ENCODE results near the gene KRT81. TPM values are rescaled to one million over a fixed set of nuclear protein-coding genes. Genes with fewer than 3 reads are reported as not detected.

The KRT81 gene
- total and polyA plus RNA-seq, 2 of the 4 experiments (the other 2 are of a cell fraction): under 0.01 to 0.05 TPM

- no peak overlapping the region for H4K8ac ChIP-seq (ENCODE audit: low read depth in 2 of 2, low read length in 2 of 2)
- no peak overlapping the region for H3K56ac ChIP-seq (ENCODE audit: extremely low read depth, insufficient read depth, low read length)
- no peak overlapping the region for H4K5ac ChIP-seq (ENCODE audit: low read depth, low read length)
- H3K4me3 ChIP-seq (ENCODE audit: insufficient read depth, low read depth, low read length): no peak overlapping the region
- no peaks in the 10 kb centered on the region for H3K9me3 ChIP-seq (ENCODE audit: control insufficient read depth, insufficient read depth, low read length)
- no peak overlapping the region for H3K4ac ChIP-seq (ENCODE audit: low read depth, low read length)
- no peak for DNase-seq
- no peak overlapping the region for H2BK120ac ChIP-seq (ENCODE audit: low read depth, low read length)
- H2BK15ac ChIP-seq (ENCODE audit: low read depth, low read length): no peak overlapping the region
- H2AFZ ChIP-seq (replicated peaks; ENCODE audit: low read length, poor library complexity): no peak overlapping the region
- intact Hi-C loops (cut with micrococcal nuclease): no loop called here
- in situ Hi-C loops (cut with MboI; ENCODE audit: low sequenced_read_pairs): no loop called here
- ATAC-seq (ENCODE audit: low read depth): no peak
- BruUV-seq (replicated peaks): no TSS peak
- peaks cover 65% of the 10 kb centered on the region for H3K27me3 ChIP-seq (ENCODE audit: control insufficient read depth, insufficient read depth, low read length)
- no peak overlapping the region for H3K23ac ChIP-seq (ENCODE audit: low read depth, low read length)
- H3K79me1 ChIP-seq (ENCODE audit: low read depth in 1 of 2, low read length in 2 of 2): no peaks in the 10 kb centered on the region
- H3K36me3 ChIP-seq (ENCODE audit: control insufficient read depth, insufficient read depth, low read length): no peaks in the 10 kb centered on the region
- H3K4me1 ChIP-seq (ENCODE audit: control insufficient read depth, insufficient read depth, low read length): peaks cover 2% of the 10 kb centered on the region; the same call in 1 of the 2 replicates
- ChIA-PET CTCF (interaction anchor here (1.1 kb wide), 1 partner anchor 16 kb away, joined by 3 read pairs; no protein-coding TSS in a partner anchor), POLR2A (ENCODE audit: unreplicated experiment) (no interaction called here)
- H3K14ac ChIP-seq (replicated peaks; ENCODE audit: low read depth, low read length): no peak overlapping the region
- WGBS, 2 experiments (ENCODE audit: extremely low coverage in 2 of 2, insufficient read length in 1 of 2): no CpG with 5 or more reads among the region's 4 CpGs
- no peak overlapping the region for H3K9ac ChIP-seq (ENCODE audit: low read depth, low read length)
- H3K27ac ChIP-seq (ENCODE audit: insufficient read depth, low read length): no peak overlapping the region
- no peak overlapping the region for H2BK5ac ChIP-seq (ENCODE audit: low read depth, low read length, poor library complexity, severe bottlenecking)
- H2BK20ac ChIP-seq (ENCODE audit: low read depth, low read length): no peak overlapping the region
- no peak overlapping the region for H3K18ac ChIP-seq (ENCODE audit: low read depth, low read length)
- no peak overlapping the region for H2AK5ac ChIP-seq (ENCODE audit: low read depth, low read length)
- no peak overlapping the region for H4K91ac ChIP-seq (ENCODE audit: insufficient read depth, low read depth, low read length)
- H2AK9ac ChIP-seq (replicated peaks; ENCODE audit: low read depth, low read length, poor library complexity): no peak overlapping the region
- TF ChIP-seq RFX5 (IDR thresholded peaks at IDR 0.05; ENCODE audit: low read depth, low read length) (no peak), MAZ (IDR thresholded peaks at IDR 0.05; ENCODE audit: borderline replicate concordance, low read depth, low read length) (no peak), CTCF (conservative IDR thresholded peaks at IDR 0.05; ENCODE audit: low read depth, low read length) (no peak), NFE2L2 (IDR thresholded peaks at IDR 0.05; ENCODE audit: low read depth, low read length) (no peak), CHD1 (IDR thresholded peaks at IDR 0.05; ENCODE audit: low read depth, low read length) (no peak), CEBPB (IDR thresholded peaks at IDR 0.05; ENCODE audit: low read depth, low read length) (no peak), RAD21 (IDR thresholded peaks at IDR 0.05; ENCODE audit: low read length) (no peak), MXI1 (IDR thresholded peaks at IDR 0.05; ENCODE audit: borderline replicate concordance, low read depth, low read length) (no peak), BHLHE40 (IDR thresholded peaks at IDR 0.05; ENCODE audit: low read depth, low read length) (no peak), SMC3 (IDR thresholded peaks at IDR 0.05; ENCODE audit: low read depth, low read length) (no peak), USF2 (IDR thresholded peaks at IDR 0.05; ENCODE audit: low read depth, low read length) (no peak), FOS (IDR thresholded peaks at IDR 0.05; ENCODE audit: low read depth, low read length) (no peak)
- TF ChIP-seq, protein P1, sequence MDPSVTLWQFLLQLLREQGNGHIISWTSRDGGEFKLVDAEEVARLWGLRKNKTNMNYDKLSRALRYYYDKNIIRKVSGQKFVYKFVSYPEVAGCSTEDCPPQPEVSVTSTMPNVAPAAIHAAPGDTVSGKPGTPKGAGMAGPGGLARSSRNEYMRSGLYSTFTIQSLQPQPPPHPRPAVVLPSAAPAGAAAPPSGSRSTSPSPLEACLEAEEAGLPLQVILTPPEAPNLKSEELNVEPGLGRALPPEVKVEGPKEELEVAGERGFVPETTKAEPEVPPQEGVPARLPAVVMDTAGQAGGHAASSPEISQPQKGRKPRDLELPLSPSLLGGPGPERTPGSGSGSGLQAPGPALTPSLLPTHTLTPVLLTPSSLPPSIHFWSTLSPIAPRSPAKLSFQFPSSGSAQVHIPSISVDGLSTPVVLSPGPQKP (IDR thresholded peaks at IDR 0.05; ENCODE audit: borderline replicate concordance, low read depth, low read length): no peak
- no peaks in the 10 kb centered on the region for H4K20me1 ChIP-seq (ENCODE audit: insufficient read depth, low read length)
- dilution Hi-C loops (cut with HindIII; ENCODE audit: low sequenced_read_pairs, unreplicated experiment): no loop called here
- H3K4me2 ChIP-seq (ENCODE audit: low read depth, low read length): no peak overlapping the region
- H3K9me1 ChIP-seq (ENCODE audit: insufficient read depth, low read length): no peaks in the 10 kb centered on the region; the same call in 1 of the 2 replicates
Observed at GRCh38 chr12:52312086-52312485, 20.8 kb upstream of the KRT81 start.

Measured in IMR-90 (cell line).